ENCODE measurements around the gene NTM.
"Not testable (repeated sequence)": the region's sequence is repeated elsewhere in the genome, so short reads cannot be mapped to it uniquely, and the experiment has no call there.

NTM gene

DNA sequence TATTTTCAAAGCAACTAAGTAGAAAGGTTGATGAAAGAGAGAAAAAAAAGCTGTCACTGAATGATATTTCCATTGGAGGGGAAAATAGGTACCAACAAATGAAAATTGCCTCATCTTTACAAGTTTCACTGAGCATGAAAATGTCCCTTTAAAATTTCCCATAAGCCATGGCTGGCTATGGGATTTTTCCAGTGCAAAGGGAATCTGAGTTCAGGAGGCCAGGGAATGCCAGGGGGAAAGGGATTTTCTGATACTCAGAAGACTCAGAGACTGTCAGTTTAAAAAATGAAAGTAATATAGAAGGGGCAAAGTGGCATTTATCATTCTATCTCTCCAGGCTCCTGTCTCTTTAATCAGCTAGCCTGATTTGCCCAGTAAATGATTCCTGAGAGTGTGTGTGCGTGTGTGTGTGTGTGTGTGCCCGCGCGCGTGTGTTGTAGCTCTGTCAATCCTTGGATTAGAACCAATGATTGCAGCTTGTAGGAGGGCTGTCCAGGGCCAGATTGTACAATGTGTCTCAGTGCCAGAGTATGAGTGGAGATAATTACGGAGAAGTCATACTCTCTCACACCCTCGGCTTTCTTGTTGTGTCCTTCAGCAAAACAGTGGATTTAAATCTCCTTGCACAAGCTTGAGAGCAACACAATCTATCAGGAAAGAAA, at the start of gene NTM:
NTM (plus strand) TSS at position 526 of the 662 bp plus-strand sequence.
- H3K9ac ChIP-seq (ENCODE audit: low read depth in 1 of 2, low read length in 2 of 2): no peak within 1 kb of the TSS

DNA sequence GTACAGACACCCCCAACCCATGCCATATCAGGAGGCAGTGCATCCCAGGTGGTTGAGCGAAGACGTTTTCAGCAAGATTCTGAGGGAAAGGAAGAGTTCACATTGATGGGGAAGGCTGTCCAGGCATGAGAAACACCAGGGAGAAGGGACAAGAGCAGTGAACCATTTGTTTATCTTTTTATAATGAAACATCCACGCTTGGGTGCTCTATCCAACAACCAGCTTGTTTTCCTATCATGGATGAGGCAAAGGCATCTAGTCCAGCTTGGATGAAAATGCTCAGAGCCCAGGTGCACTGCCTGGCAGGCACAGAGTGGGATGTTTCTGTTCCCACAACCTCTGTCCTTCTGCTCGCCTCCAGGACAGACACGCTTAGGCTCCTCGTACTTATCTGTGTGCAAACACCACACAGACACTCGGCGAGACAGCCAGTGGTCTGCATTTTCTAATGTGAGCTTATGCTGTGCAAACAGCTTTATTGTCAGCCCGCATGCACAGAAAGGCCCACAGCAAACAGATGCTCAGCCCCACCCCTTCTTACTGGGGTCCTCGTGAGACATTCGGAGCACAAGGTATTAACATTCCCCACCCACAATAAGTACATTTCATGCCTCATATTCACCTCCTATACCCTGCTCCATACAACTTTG, 45.4 kb upstream of the NTM start:
- no peak overlapping the region for H3K4me3 ChIP-seq (ENCODE audit: low read length in 2 of 2)
- no peaks in the 10 kb centered on the region for H3K36me3 ChIP-seq (ENCODE audit: control insufficient read depth in 2 of 2, insufficient read depth in 2 of 2, low read length in 2 of 2)
- no peaks in the 10 kb centered on the region for H3K27me3 ChIP-seq (ENCODE audit: control insufficient read depth in 2 of 2, insufficient read depth in 2 of 2, low read length in 2 of 2)
- H3K4me1 ChIP-seq (ENCODE audit: control insufficient read depth in 2 of 2, insufficient read depth in 2 of 2, low read length in 2 of 2): no peaks in the 10 kb centered on the region
- H3K27ac ChIP-seq (ENCODE audit: low read depth in 2 of 2, low read length in 2 of 2): no peak overlapping the region
- H3K9ac ChIP-seq (ENCODE audit: low read depth in 1 of 2, low read length in 2 of 2): no peak overlapping the region
- no peaks in the 10 kb centered on the region for H3K9me3 ChIP-seq (ENCODE audit: control insufficient read depth in 2 of 2, low read length in 2 of 2)

More for the DNA sequence above, at the start of gene NTM:
- Histone ChIP-seq H3K4me3 (ENCODE audit: low read length in 2 of 2) (peak within 1 kb of the TSS in 1 of 2 donors; percentile 46), H3K4me1 (ENCODE audit: control insufficient read depth in 2 of 2, insufficient read depth in 2 of 2, low read length in 2 of 2) (peaks cover 0 to 3% of the 10 kb centered on the region in 2 donors), H3K9me3 (ENCODE audit: control insufficient read depth in 2 of 2, low read length in 2 of 2) (no peaks in the 10 kb centered on the region), H3K36me3 (ENCODE audit: control insufficient read depth in 2 of 2, insufficient read depth in 2 of 2, low read length in 2 of 2) (no peaks in the 10 kb centered on the region), H3K27ac (ENCODE audit: low read depth in 2 of 2, low read length in 2 of 2) (no peak within 1 kb of the TSS), H3K27me3 (ENCODE audit: control insufficient read depth in 2 of 2, insufficient read depth in 2 of 2, low read length in 2 of 2) (peaks cover 14 to 19% of the 10 kb centered on the region in 2 donors)

DNA sequence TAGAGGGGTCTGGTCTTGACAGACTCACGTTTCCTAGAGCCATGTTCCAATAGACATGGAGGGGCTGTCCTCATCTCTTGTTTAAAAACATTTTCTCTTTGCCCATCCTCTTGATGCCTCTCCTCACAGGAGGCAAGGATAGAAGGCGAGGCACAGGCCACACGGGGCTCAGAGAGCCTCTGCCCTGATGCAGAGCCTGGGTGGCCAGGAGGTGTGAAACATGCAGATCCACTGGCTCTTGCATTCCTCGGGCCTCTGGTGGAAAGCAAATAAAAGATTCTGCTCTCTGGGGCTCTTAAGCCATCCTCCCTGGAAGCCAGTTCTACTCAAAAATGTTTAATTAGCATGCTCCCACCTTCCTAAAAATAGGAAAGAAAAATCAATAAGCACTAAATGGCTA, 43.6 kb upstream of the NTM start:
- no peak overlapping the region for H3K27ac ChIP-seq (ENCODE audit: low read depth in 2 of 2, low read length in 2 of 2)
- no peaks in the 10 kb centered on the region for H3K4me1 ChIP-seq (ENCODE audit: control insufficient read depth in 2 of 2, insufficient read depth in 2 of 2, low read length in 2 of 2)
- H3K36me3 ChIP-seq (ENCODE audit: control insufficient read depth in 2 of 2, insufficient read depth in 2 of 2, low read length in 2 of 2): no peaks in the 10 kb centered on the region
- H3K9ac ChIP-seq (ENCODE audit: low read depth in 1 of 2, low read length in 2 of 2): no peak overlapping the region
- H3K27me3 ChIP-seq (ENCODE audit: control insufficient read depth in 2 of 2, insufficient read depth in 2 of 2, low read length in 2 of 2): no peaks in the 10 kb centered on the region
- H3K4me3 ChIP-seq (ENCODE audit: low read length in 2 of 2): no peak overlapping the region
- no peaks in the 10 kb centered on the region for H3K9me3 ChIP-seq (ENCODE audit: control insufficient read depth in 2 of 2, low read length in 2 of 2)

- Histone ChIP-seq H3K36me3 (ENCODE audit: control insufficient read depth in 2 of 2, insufficient read depth in 2 of 2, low read length in 2 of 2) (no peaks in the 10 kb centered on the region), H3K4me3 (ENCODE audit: low read length in 2 of 2) (no peak overlapping the region), H3K27me3 (ENCODE audit: control insufficient read depth in 2 of 2, insufficient read depth in 2 of 2, low read length in 2 of 2) (no peaks in the 10 kb centered on the region), H3K9me3 (ENCODE audit: control insufficient read depth in 2 of 2, low read length in 2 of 2) (no peaks in the 10 kb centered on the region), H3K9ac (ENCODE audit: low read depth in 1 of 2, low read length in 2 of 2) (no peak overlapping the region), H3K27ac (ENCODE audit: low read depth in 2 of 2, low read length in 2 of 2) (no peak overlapping the region), H3K4me1 (ENCODE audit: control insufficient read depth in 2 of 2, insufficient read depth in 2 of 2, low read length in 2 of 2) (no peaks in the 10 kb centered on the region)
Measured at GRCh38 chr11:131327421-131327820, 43.0 kb upstream of the NTM start.

DNA sequence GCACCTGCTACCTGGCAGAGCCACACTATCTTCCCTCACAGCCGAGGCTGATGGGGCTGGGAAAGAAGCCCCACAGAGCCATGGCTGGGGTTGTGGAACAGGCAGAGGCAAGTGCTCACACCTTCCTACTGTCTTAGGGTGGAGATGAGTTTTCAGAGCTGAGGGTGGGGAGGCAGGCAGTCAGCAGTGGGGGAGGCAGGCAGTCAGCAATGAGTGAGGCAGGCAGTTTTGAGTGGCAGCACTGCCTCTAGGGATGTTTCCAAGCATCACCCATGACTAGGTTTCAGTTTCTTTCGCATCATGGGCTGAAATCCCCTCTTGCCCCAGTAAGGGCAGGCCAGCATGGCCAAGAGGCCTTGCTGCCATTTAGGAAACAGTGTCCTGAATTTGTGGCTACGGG, 41.6 kb upstream of the NTM start:
- H3K27ac ChIP-seq (ENCODE audit: low read depth in 2 of 2, low read length in 2 of 2): no peak overlapping the region
- H3K9me3 ChIP-seq (ENCODE audit: control insufficient read depth in 2 of 2, low read length in 2 of 2): no peaks in the 10 kb centered on the region
- H3K9ac ChIP-seq (ENCODE audit: low read depth in 1 of 2, low read length in 2 of 2): no peak overlapping the region
- no peak overlapping the region for H3K4me3 ChIP-seq (ENCODE audit: low read length in 2 of 2)
- H3K36me3 ChIP-seq (ENCODE audit: control insufficient read depth in 2 of 2, insufficient read depth in 2 of 2, low read length in 2 of 2): no peaks in the 10 kb centered on the region
- H3K4me1 ChIP-seq (ENCODE audit: control insufficient read depth in 2 of 2, insufficient read depth in 2 of 2, low read length in 2 of 2): no peaks in the 10 kb centered on the region
- no peaks in the 10 kb centered on the region for H3K27me3 ChIP-seq (ENCODE audit: control insufficient read depth in 2 of 2, insufficient read depth in 2 of 2, low read length in 2 of 2)

DNA sequence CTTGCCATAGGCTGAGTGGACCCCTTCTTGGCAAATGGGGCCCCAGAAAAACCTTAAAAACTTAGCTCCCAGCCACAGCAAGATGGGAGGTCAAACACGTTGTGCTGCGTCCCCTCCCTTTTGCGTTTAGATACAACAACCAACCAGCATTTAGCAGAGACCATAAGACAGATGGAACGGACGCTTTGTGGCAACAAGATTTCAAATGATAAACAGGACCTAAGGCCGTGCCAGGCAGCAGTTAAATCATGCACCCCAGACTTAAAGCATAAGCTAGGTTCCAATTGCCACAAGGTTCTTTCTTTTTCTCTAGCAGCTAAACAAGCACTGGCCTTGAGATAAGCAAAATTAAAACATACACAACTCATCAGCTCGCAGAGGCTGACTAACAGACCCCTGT, 39.4 kb upstream of the NTM start:
- no peak overlapping the region for H3K27ac ChIP-seq (ENCODE audit: low read depth in 2 of 2, low read length in 2 of 2)
- no peaks in the 10 kb centered on the region for H3K27me3 ChIP-seq (ENCODE audit: control insufficient read depth in 2 of 2, insufficient read depth in 2 of 2, low read length in 2 of 2)
- H3K9ac ChIP-seq (ENCODE audit: low read depth in 1 of 2, low read length in 2 of 2): no peak overlapping the region
- no peak overlapping the region for H3K4me3 ChIP-seq (ENCODE audit: low read length in 2 of 2)
- H3K36me3 ChIP-seq (ENCODE audit: control insufficient read depth in 2 of 2, insufficient read depth in 2 of 2, low read length in 2 of 2): no peaks in the 10 kb centered on the region
- H3K9me3 ChIP-seq (ENCODE audit: control insufficient read depth in 2 of 2, low read length in 2 of 2): no peaks in the 10 kb centered on the region
- no peaks in the 10 kb centered on the region for H3K4me1 ChIP-seq (ENCODE audit: control insufficient read depth in 2 of 2, insufficient read depth in 2 of 2, low read length in 2 of 2)

GRCh38 chr11:131331546-131331945, 38.9 kb upstream of the NTM start:
- no peak overlapping the region for H3K27ac ChIP-seq (ENCODE audit: low read depth in 2 of 2, low read length in 2 of 2)

DNA sequence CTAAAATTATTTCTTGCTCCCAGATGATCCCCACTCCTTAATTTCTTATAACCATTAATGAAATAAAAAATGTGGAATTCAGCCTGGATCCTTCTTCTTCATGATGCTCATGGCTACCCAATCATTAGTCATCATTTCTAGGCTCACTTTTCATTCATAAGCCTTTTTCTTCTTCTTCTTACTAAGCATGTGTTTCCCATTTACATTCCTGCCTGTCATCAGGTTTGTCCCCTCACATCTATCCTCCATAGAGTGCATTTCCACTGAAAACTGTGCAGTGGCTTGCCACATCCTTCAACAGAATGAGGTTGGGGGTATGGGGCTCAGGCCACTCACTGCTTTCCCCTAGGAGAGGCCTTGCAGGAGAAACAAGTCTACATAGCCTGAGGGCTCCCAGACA, 35.8 kb upstream of the NTM start:
- no peak overlapping the region for H3K4me3 ChIP-seq (ENCODE audit: low read length in 2 of 2)
- no peaks in the 10 kb centered on the region for H3K36me3 ChIP-seq (ENCODE audit: control insufficient read depth in 2 of 2, insufficient read depth in 2 of 2, low read length in 2 of 2)
- no peaks in the 10 kb centered on the region for H3K9me3 ChIP-seq (ENCODE audit: control insufficient read depth in 2 of 2, low read length in 2 of 2)
- no peaks in the 10 kb centered on the region for H3K27me3 ChIP-seq (ENCODE audit: control insufficient read depth in 2 of 2, insufficient read depth in 2 of 2, low read length in 2 of 2)
- no peak overlapping the region for H3K27ac ChIP-seq (ENCODE audit: low read depth in 2 of 2, low read length in 2 of 2)
- H3K4me1 ChIP-seq (ENCODE audit: control insufficient read depth in 2 of 2, insufficient read depth in 2 of 2, low read length in 2 of 2): no peaks in the 10 kb centered on the region
- H3K9ac ChIP-seq (ENCODE audit: low read depth in 1 of 2, low read length in 2 of 2): no peak overlapping the region

More at GRCh38 chr11:131331546-131331945, 38.9 kb upstream of the NTM start:
- Histone ChIP-seq H3K9me3 (ENCODE audit: control insufficient read depth in 2 of 2, low read length in 2 of 2) (no peaks in the 10 kb centered on the region), H3K27me3 (ENCODE audit: control insufficient read depth in 2 of 2, insufficient read depth in 2 of 2, low read length in 2 of 2) (no peaks in the 10 kb centered on the region), H3K9ac (ENCODE audit: low read depth in 1 of 2, low read length in 2 of 2) (no peak overlapping the region), H3K36me3 (ENCODE audit: control insufficient read depth in 2 of 2, insufficient read depth in 2 of 2, low read length in 2 of 2) (no peaks in the 10 kb centered on the region), H3K4me3 (ENCODE audit: low read length in 2 of 2) (no peak overlapping the region), H3K4me1 (ENCODE audit: control insufficient read depth in 2 of 2, insufficient read depth in 2 of 2, low read length in 2 of 2) (no peaks in the 10 kb centered on the region)

DNA sequence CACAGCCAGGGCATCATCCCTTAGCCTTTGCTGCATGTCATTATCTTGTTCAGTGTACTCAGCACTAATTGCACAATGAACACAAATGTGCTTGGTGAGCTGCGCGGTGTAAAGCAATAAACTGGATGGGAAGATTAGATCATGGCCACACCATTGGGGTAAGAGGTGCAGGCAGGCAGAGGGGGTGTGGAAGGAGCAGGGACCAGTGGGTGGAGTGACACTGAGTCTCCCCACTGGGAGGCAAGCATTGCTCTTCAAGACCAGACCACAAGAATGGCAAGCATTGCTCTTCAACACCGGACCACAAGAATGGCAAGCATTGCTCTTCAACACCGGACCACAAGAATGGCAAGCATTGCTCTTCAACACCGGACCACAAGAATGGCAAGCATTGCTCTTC, 28.5 kb upstream of the NTM start:
- H3K36me3 ChIP-seq (ENCODE audit: control insufficient read depth in 2 of 2, insufficient read depth in 2 of 2, low read length in 2 of 2); H3K4me3 ChIP-seq (ENCODE audit: low read length in 2 of 2); H3K9me3 ChIP-seq (ENCODE audit: control insufficient read depth in 2 of 2, low read length in 2 of 2); H3K4me1 ChIP-seq (ENCODE audit: control insufficient read depth in 2 of 2, insufficient read depth in 2 of 2, low read length in 2 of 2); H3K27ac ChIP-seq (ENCODE audit: low read depth in 2 of 2, low read length in 2 of 2); H3K27me3 ChIP-seq (ENCODE audit: control insufficient read depth in 2 of 2, insufficient read depth in 2 of 2, low read length in 2 of 2); H3K9ac ChIP-seq (ENCODE audit: low read depth in 1 of 2, low read length in 2 of 2): not testable (repeated sequence)

DNA sequence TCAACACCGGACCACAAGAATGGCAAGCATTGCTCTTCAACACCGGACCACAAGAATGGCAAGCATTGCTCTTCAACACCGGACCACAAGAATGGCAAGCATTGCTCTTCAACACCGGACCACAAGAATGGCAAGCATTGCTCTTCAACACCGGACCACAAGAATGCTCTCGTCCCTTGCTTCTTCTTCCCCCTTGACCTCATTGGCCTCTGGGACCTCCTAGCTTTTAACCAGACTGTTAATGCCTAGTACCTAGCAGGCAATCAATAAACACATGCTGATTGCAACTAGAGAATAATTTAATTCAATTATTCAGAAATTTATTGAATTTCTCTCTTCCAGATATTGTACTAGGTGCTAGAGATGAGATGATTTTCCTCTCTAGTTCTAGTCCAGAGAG, 28.0 kb upstream of the NTM start:
- H3K4me1 ChIP-seq (ENCODE audit: control insufficient read depth in 2 of 2, insufficient read depth in 2 of 2, low read length in 2 of 2); H3K4me3 ChIP-seq (ENCODE audit: low read length in 2 of 2); H3K9me3 ChIP-seq (ENCODE audit: control insufficient read depth in 2 of 2, low read length in 2 of 2); H3K27ac ChIP-seq (ENCODE audit: low read depth in 2 of 2, low read length in 2 of 2); H3K36me3 ChIP-seq (ENCODE audit: control insufficient read depth in 2 of 2, insufficient read depth in 2 of 2, low read length in 2 of 2); H3K9ac ChIP-seq (ENCODE audit: low read depth in 1 of 2, low read length in 2 of 2); H3K27me3 ChIP-seq (ENCODE audit: control insufficient read depth in 2 of 2, insufficient read depth in 2 of 2, low read length in 2 of 2): not testable (repeated sequence)

Data from mucosa of rectum (tissue), 2 donors.